Transverse colon (tissue), 3 donors: ENCODE measurements around the gene SRRM4.

ENCODE experiments used
- POLR2A ChIP-seq: fragments of 450-650 bp; IDR thresholded peaks from one replicate; pipeline ENCODE4 v1.6.1; 2016; ENCODE audit warnings: antibody characterized with exemption, mild to moderate bottlenecking, moderate library complexity
- TF ChIP-seq, protein P1 (sequence below), 5 experiments: fragments of 200-600 bp in 3 of 5; fragments of 450-650 bp in 2 of 5; sonication (generic) in 3 of 5; IDR thresholded peaks; 1 replicate in 2 of 5; 2 replicates in 3 of 5; pipeline ENCODE4 v1.5.1; 2016 to 2017; ENCODE audit warnings: antibody characterized with exemption in 5 of 5, inconsistent platforms in 3 of 5, mild to moderate bottlenecking in 2 of 5, moderate library complexity in 1 of 5

DNA sequence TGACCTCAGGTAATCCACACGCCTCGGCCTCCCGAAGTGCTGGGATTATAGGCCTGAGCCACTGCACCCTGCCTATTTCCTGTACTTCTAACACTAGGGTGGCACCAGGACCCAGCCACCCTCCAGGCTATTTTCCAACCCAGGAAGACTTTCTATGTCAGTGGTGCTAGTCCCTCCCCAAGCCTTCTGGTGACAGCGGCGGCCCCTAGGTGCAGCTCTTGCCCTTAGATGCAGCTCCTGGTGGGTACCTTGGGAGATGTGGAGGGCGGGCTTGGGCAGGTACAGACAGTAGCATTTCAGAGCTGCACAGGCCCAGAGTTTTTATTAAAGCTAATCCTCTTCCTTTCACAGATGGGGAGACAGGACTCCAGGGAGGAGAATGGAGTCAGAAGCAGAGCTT, 62.8 kb downstream of the SRRM4 start:
- no peak for TF ChIP-seq POLR2A
- TF ChIP-seq, protein P1, sequence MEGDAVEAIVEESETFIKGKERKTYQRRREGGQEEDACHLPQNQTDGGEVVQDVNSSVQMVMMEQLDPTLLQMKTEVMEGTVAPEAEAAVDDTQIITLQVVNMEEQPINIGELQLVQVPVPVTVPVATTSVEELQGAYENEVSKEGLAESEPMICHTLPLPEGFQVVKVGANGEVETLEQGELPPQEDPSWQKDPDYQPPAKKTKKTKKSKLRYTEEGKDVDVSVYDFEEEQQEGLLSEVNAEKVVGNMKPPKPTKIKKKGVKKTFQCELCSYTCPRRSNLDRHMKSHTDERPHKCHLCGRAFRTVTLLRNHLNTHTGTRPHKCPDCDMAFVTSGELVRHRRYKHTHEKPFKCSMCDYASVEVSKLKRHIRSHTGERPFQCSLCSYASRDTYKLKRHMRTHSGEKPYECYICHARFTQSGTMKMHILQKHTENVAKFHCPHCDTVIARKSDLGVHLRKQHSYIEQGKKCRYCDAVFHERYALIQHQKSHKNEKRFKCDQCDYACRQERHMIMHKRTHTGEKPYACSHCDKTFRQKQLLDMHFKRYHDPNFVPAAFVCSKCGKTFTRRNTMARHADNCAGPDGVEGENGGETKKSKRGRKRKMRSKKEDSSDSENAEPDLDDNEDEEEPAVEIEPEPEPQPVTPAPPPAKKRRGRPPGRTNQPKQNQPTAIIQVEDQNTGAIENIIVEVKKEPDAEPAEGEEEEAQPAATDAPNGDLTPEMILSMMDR (IDR thresholded peaks at IDR 0.05) = no peak
